Aorta (tissue), 5 donors: ENCODE data around the gene SLC16A3. TPM values are rescaled to one million over a fixed set of nuclear protein-coding genes. Genes with fewer than 3 reads are reported as not detected.

Experiments
- ATAC-seq: fragments of 200-7000 bp; cut with Tn5 transposase; one replicate; pipeline ENCODE4 v1.9.1; 2022; ENCODE audit warnings: moderate library complexity; ENCODE audit not compliant: low FRiP score
- DNase-seq, 2 donors: peaks; one replicate each; pipeline ENCODE4 v3.0.0-alpha.2; 2020
- H3K27ac ChIP-seq, 2 donors: one replicate each; pipeline ENCODE4 v1.5.1; 2013; ENCODE audit warnings: low read length in 2 of 2, mild to moderate bottlenecking in 2 of 2, moderate library complexity in 2 of 2, control low read depth in 1 of 2, inconsistent platforms in 1 of 2, low read depth in 1 of 2
- H3K27me3 ChIP-seq, 2 donors: one replicate each; pipeline ENCODE4 v1.6.1; 2013; ENCODE audit warnings: control low read depth in 1 of 2, low read length in 1 of 2, mild to moderate bottlenecking in 1 of 2, moderate library complexity in 1 of 2; ENCODE audit not compliant: insufficient read depth in 2 of 2, control insufficient read depth in 1 of 2
- H3K36me3 ChIP-seq, 2 donors: one replicate each; pipeline ENCODE4 v1.6.1; 2013; ENCODE audit warnings: control low read depth in 1 of 2, low read length in 1 of 2, mild to moderate bottlenecking in 1 of 2; ENCODE audit not compliant: insufficient read depth in 2 of 2, control insufficient read depth in 1 of 2
- H3K4me1 ChIP-seq, 2 donors: one replicate each; pipeline ENCODE4 v1.6.1; 2013; ENCODE audit warnings: low read length in 2 of 2, control low read depth in 1 of 2, mild to moderate bottlenecking in 1 of 2, moderate library complexity in 1 of 2; ENCODE audit not compliant: insufficient read depth in 2 of 2, control insufficient read depth in 1 of 2
- H3K4me3 ChIP-seq, 2 donors: one replicate each; pipeline ENCODE4 v1.5.1; 2013; ENCODE audit warnings: low read length in 2 of 2, control low read depth in 1 of 2, mild to moderate bottlenecking in 1 of 2
- H3K9me3 ChIP-seq: one replicate; pipeline ENCODE4 v1.6.1; 2013; ENCODE audit warnings: mild to moderate bottlenecking, low read length; ENCODE audit not compliant: control insufficient read depth
- WGBS, 2 donors: extraction: QIAGEN DNeasy Blood & Tissue Kit; methylation state at CpG; one replicate each; pipeline ENCODE4 v1.1.7; 2013; 5-methylcytosine and 5-hydroxymethylcytosine counted together
- intact Hi-C, 2 donors: fragments of 100-400 bp; cut with DNase I; formaldehyde crosslinking; loops; one replicate each; pipeline versions ENCODE4 v1.14.2 to v1.15.0; 2022
- polyA plus RNA-seq, 2 donors: library from polyadenylated mRNA; stranded (reverse); fragments of 200-250 nt; gene quantifications; one replicate each; pipeline ENCODE4 v1.2.3, GENCODE V29; 2013
- total RNA-seq, 2 donors: library from RNA; stranded (reverse); fragmentation: NEBNext Ultra II Directional; extraction: Animal tissue kit (Norgen Biotek cat#: 25700); gene quantifications; one replicate each; pipeline ENCODE4 v1.2.1, GENCODE V29; 2021
- donor health status: healthy with polysubstance abuse.
- donor health status: Bipolar disorder and iron deficiency.
- donor health status: DM: no; HTN: no; CAD: no.
- donor health status: DM: no; HTN: no; CAD: no.
- donor health status: DM: yes; HTN: yes; CAD: no.

SLC16A3 gene
- total and polyA plus RNA-seq, 4 donors, result 7.6 to 96.9 (median 38.0) TPM

GRCh38 chr17:82236142-82236971, 7.5 kb downstream of the SLC16A3 start:
- H3K9me3 ChIP-seq, result no peaks in the 10 kb centered on the region
- H3K4me3 ChIP-seq, result no peak overlapping the region
- intact Hi-C loops, result loop anchor here (2.0 to 5.0 kb wide), 2 partner anchors 84 to 86 kb away; no protein-coding TSS in a partner anchor
- no peak overlapping the region for H3K27ac ChIP-seq
- peak; percentile 34 for ATAC-seq
- DNase-seq, result peak; percentile 62 to 89
- no peaks in the 10 kb centered on the region for H3K4me1 ChIP-seq
- WGBS, 2 donors, result 35 to 36% methylated on average over 43 to 44 of the region's 44 CpGs
- no peaks in the 10 kb centered on the region for H3K36me3 ChIP-seq
- no peaks in the 10 kb centered on the region for H3K27me3 ChIP-seq

- Histone ChIP-seq H3K27ac (no peak overlapping the region), H3K27me3 (no peaks in the 10 kb centered on the region), H3K9me3 (no peaks in the 10 kb centered on the region), H3K4me3 (no peak overlapping the region), H3K36me3 (no peaks in the 10 kb centered on the region), H3K4me1 (no peaks in the 10 kb centered on the region)
- peak in 1 of 2 donors; percentile 78 for DNase-seq
- intact Hi-C loops, result loop anchor here (2.0 to 5.0 kb wide), 2 partner anchors 84 to 85 kb away; no protein-coding TSS in a partner anchor
- WGBS, 2 donors, result 94 to 95% methylated on average over 59 of the region's 59 CpGs
- ATAC-seq, result no peak
These were observed 8.4 kb downstream of the SLC16A3 start for GRCh38 chr17:82237083-82237745.

DNA sequence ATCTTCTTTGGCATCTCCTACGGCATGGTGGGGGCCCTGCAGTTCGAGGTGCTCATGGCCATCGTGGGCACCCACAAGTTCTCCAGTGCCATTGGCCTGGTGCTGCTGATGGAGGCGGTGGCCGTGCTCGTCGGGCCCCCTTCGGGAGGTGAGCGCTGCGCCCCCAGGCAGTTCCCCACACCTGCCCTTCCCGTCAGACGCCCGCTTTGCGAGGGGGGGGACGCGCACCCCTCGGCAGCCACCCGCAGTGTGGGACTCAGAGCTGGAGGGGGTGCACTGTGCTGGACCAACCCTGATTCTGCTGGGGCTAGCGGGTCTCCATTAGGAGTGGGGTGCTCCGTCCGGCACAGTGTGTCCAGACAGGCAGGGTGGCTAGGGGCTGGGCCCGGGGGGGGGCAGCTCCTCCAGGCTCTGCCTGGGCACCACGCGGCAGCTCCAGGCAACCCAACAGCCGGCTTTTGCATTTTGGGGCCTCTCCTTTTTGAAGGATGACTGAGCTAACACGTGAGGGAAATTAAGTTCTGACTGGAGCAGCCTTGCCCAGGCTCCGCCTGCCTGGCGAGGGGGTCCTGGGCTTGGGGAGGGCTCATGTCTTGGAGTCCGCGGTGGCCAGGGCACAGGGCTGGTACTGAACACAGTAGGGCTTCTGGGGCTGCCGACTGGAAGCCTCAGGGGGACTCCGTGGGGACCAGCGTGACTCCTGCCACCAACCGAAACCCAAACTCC, 9.1 kb downstream of the SLC16A3 start:
- Histone ChIP-seq H3K36me3 (no peaks in the 10 kb centered on the region), H3K27me3 (no peaks in the 10 kb centered on the region), H3K4me3 (no peak overlapping the region), H3K27ac (no peak overlapping the region), H3K4me1 (no peaks in the 10 kb centered on the region), H3K9me3 (no peaks in the 10 kb centered on the region)
- ATAC-seq, result no peak
- peak in 1 of 2 donors; percentile 77 for DNase-seq
- intact Hi-C loops, result loop anchor here (2.0 to 5.0 kb wide), 2 partner anchors 83 to 84 kb away; no protein-coding TSS in a partner anchor
- 65 to 66% methylated on average over 34 of the region's 34 CpGs for WGBS, 2 donors

GRCh38 chr17:82238472-82239201, 9.8 kb downstream of the SLC16A3 start:
- H3K27ac ChIP-seq, result peak overlapping the region in 1 of 2 donors; percentile 0
- 47 to 56% methylated on average over 33 of the region's 33 CpGs for WGBS, 2 donors
- no peak for ATAC-seq
- no peaks in the 10 kb centered on the region for H3K27me3 ChIP-seq
- no peak overlapping the region for H3K4me3 ChIP-seq
- H3K36me3 ChIP-seq, result no peaks in the 10 kb centered on the region
- no peaks in the 10 kb centered on the region for H3K4me1 ChIP-seq
- DNase-seq, result peak; percentile 85 to 86
- intact Hi-C loops, result loop anchor here in 1 of 2 donors (5.0 kb wide), 1 partner anchor 84 kb away; no protein-coding TSS in a partner anchor
- H3K9me3 ChIP-seq, result no peaks in the 10 kb centered on the region

DNA sequence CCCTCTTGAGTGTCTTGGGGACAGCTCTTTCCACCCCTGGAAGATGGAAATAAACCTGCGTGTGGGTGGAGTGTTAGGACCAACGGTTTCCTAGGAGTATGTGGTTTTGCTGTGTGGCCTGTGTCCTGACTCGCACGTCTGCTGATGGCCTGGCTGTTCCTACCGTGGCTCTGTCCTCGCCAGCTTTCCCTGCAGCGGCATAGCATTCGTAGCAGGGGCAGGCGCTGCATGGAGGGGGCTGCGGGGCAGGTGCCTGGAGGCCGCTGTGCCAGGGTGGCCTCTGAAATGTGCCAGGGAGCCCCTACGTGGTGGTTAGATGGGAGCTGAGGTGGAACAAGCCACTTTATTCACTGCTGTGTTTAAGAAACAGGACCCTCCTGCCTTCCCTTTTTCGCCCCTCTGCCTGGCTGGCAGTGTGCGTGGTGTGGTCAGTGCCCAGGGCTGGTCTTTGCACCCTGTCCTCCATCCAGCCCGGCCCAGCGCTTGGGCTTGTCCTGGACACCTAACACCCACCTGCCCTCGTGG, 10.6 kb downstream of the SLC16A3 start:
- Histone ChIP-seq H3K9me3 (no peaks in the 10 kb centered on the region), H3K27ac (no peak overlapping the region), H3K27me3 (no peaks in the 10 kb centered on the region), H3K4me1 (no peaks in the 10 kb centered on the region), H3K4me3 (no peak overlapping the region), H3K36me3 (peaks cover 0 to 2% of the 10 kb centered on the region in 2 donors)
- DNase-seq (no peak), ATAC-seq (no peak)
- 81 to 82% methylated on average over 17 of the region's 17 CpGs for WGBS, 2 donors
- intact Hi-C loops, result loop anchor here in 1 of 2 donors (5.0 kb wide), 1 partner anchor 83 kb away; no protein-coding TSS in a partner anchor

DNA sequence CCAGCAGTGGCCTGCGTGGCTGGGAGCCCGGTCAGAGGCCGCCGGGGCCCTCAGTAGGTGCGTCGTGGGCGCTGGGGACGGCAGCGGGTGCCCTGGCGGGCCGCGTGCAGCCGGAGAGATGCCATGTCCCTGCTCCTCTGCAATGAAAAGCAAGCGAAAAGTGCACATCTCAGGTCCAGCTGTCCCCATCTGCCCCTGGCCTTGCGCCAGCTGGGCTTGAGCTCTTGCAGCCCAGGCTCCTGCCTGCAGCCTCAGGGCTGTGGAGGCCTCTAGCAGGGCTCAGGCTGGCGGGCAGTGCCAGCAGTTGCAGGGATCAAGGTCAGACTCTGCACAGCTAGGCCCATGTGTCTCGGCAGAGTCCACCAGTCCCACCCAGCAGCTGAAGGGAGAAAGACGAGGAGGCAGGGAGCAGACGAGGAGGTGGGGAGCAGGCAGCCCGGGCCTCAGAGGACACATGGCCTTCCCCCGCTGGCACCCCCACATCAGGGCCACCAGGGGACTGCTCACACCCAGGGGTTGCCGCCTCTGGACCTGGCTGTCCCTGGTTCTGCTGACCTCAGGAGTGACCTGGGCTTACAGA, 11.2 kb downstream of the SLC16A3 start:
- no peak for DNase-seq
- H3K36me3 ChIP-seq, result peaks cover 0 to 2% of the 10 kb centered on the region in 2 donors
- H3K27me3 ChIP-seq, result no peaks in the 10 kb centered on the region
- WGBS, 2 donors, result 83 to 86% methylated on average over 22 of the region's 22 CpGs
- intact Hi-C loops, result loop anchor here (5.0 kb wide), 2 partner anchors 33 to 82 kb away; no protein-coding TSS in a partner anchor
- ATAC-seq, result no peak
- no peaks in the 10 kb centered on the region for H3K4me1 ChIP-seq
- no peaks in the 10 kb centered on the region for H3K9me3 ChIP-seq
- no peak overlapping the region for H3K4me3 ChIP-seq
- H3K27ac ChIP-seq, result no peak overlapping the region

GRCh38 chr17:82240506-82241182, 11.8 kb downstream of the SLC16A3 start:
- Histone ChIP-seq H3K27ac (peak overlapping the region in 1 of 2 donors; percentile 4), H3K4me3 (no peak overlapping the region), H3K4me1 (no peaks in the 10 kb centered on the region), H3K36me3 (peaks cover 1 to 4% of the 10 kb centered on the region in 2 donors), H3K9me3 (no peaks in the 10 kb centered on the region), H3K27me3 (no peaks in the 10 kb centered on the region)
- intact Hi-C loops, result loop anchor here in 1 of 2 donors (5.0 kb wide), 1 partner anchor 33 kb away; no protein-coding TSS in a partner anchor
- DNase-seq, result no peak
- WGBS, 2 donors, result 80 to 81% methylated on average over 20 of the region's 20 CpGs
- no peak for ATAC-seq
